HepG2 (cell line): Measurements from ENCODE around the gene CELF2. TPM values are rescaled to one million over a fixed set of nuclear protein-coding genes. Genes with fewer than 3 reads are reported as not detected.

Experiments
- ATAC-seq: fragments of 200-7000 bp; cut with Tn5 transposase; 3 replicates; pipeline ENCODE4 v1.9.1; 2020; ENCODE audit warnings: mild to moderate bottlenecking, moderate library complexity
- BruUV-seq: library from RNA; stranded (reverse); fragments of 400-500 nt; replicated peaks from 2 replicates; lab custom pipeline; 2021; lab: Mats Ljungman, UMichigan
- CTCF ChIA-PET: fragments of 300-600 bp; formaldehyde crosslinking; extraction: SDS; loops from one replicate; lab custom pipeline; 2021; ENCODE audit warnings: low total read pairs, inconsistent platforms, low intra/inter-chr PET ratio; lab: Yijun Ruan, JAX
- POLR2A ChIA-PET: fragments of 350-600 bp; sonication (Branson Sonifier 250); formaldehyde crosslinking; loops from one replicate; lab custom pipeline; 2020; ENCODE audit warnings: antibody characterized with exemption, inconsistent platforms; lab: Yijun Ruan, JAX
- DNase-seq: peaks from one replicate; pipeline ENCODE4 v3.0.0-alpha.2; 2015; ENCODE audit warnings: low spot score
- FAIRE-seq: peaks from 3 replicates; lab custom pipeline; 2011; peaks lifted over from hg19 to GRCh38; lab: Jason Lieb, UNC
- H2AFZ ChIP-seq: one replicate; pipeline ENCODE4 v1.6.1; 2011; ENCODE audit warnings: low read length, inconsistent platforms
- H3K27ac ChIP-seq: fragments of 300-600 bp; 3 replicates; pipeline ENCODE4 v1.8.0; 2011; ENCODE audit warnings: mixed run types, mild to moderate bottlenecking, mixed read lengths, low read length, inconsistent platforms; ENCODE audit not compliant: insufficient read depth; ENCODE audit errors: extremely low read length
- H3K27me3 ChIP-seq, 2 experiments: fragments of 200-600 bp in 1 of 2; 2 replicates in 1 of 2; 3 replicates in 1 of 2; pipeline versions ENCODE4 v1.6.0 to v1.8.0; 2011; ENCODE audit warnings: low read length in 2 of 2, mild to moderate bottlenecking in 2 of 2, moderate library complexity in 2 of 2, inconsistent platforms in 1 of 2; ENCODE audit not compliant: insufficient read depth in 2 of 2, control insufficient read depth in 1 of 2
- H3K36me3 ChIP-seq, 2 experiments: fragments of 200-600 bp in 1 of 2; replicated peaks in 1 of 2; 2 replicates in 1 of 2; 3 replicates in 1 of 2; pipeline versions ENCODE4 v1.5.1 to v1.8.0; 2011; ENCODE audit warnings: low read length in 2 of 2, inconsistent platforms in 1 of 2; ENCODE audit not compliant: insufficient read depth in 2 of 2, control insufficient read depth in 1 of 2
- H3K4me1 ChIP-seq: 2 replicates; pipeline ENCODE4 v1.5.1; 2012; ENCODE audit warnings: low read length, inconsistent platforms; ENCODE audit not compliant: insufficient read depth
- H3K4me2 ChIP-seq: 2 replicates; pipeline ENCODE4 v1.6.0; 2011; ENCODE audit warnings: low read depth, low read length, inconsistent platforms
- H3K4me3 ChIP-seq, 3 experiments: fragments of 200-600 bp in 1 of 3; sonication (generic), shearing (Covaris generic) in 1 of 3; replicated peaks in 1 of 3; 2 replicates each; pipeline ENCODE4 v1.5.1; 2011 to 2016; ENCODE audit warnings: low read length in 3 of 3, inconsistent platforms in 2 of 3, low read depth in 2 of 3, mild to moderate bottlenecking in 2 of 3, control low read depth in 1 of 3, mixed read lengths in 1 of 3; ENCODE audit not compliant: insufficient read depth in 1 of 3
- H3K79me2 ChIP-seq: one replicate; pipeline ENCODE4 v1.6.1; 2011; ENCODE audit warnings: low read length, inconsistent platforms; ENCODE audit not compliant: insufficient read depth
- H3K9ac ChIP-seq: 2 replicates; pipeline ENCODE4 v1.6.0; 2011; ENCODE audit warnings: mild to moderate bottlenecking, low read depth, low read length, inconsistent platforms; ENCODE audit not compliant: insufficient read depth
- H3K9me3 ChIP-seq: 2 replicates; pipeline ENCODE4 v1.5.1; 2012; ENCODE audit warnings: mild to moderate bottlenecking, low read length
- H4K20me1 ChIP-seq: 2 replicates; pipeline ENCODE4 v1.6.0; 2011; ENCODE audit warnings: inconsistent platforms, mild to moderate bottlenecking, low read length, moderate library complexity; ENCODE audit not compliant: insufficient read depth
- CBFB ChIP-seq: sonication (generic); formaldehyde crosslinking; IDR thresholded peaks from 2 replicates; pipeline ENCODE4 v1.4.0; 2020; ENCODE audit warnings: missing genetic modification reagents
- CENPBD1 ChIP-seq: sonication (generic); formaldehyde crosslinking; IDR thresholded peaks from 2 replicates; pipeline ENCODE4 v1.8.0; 2022; ENCODE audit warnings: missing genetic modification reagents, low read depth, mild to moderate bottlenecking, borderline replicate concordance
- ELF3 ChIP-seq: IDR thresholded peaks from 2 replicates; pipeline ENCODE4 v1.6.1; 2016; ENCODE audit warnings: missing genetic modification reagents, missing compliant biosample characterization
- MAFF ChIP-seq: IDR thresholded peaks from 2 replicates; pipeline ENCODE4 v1.6.1; 2011; ENCODE audit warnings: low read depth, low read length, improper control_type of control experiment
- MAFK ChIP-seq, 2 experiments: IDR thresholded peaks in 1 of 2; conservative IDR thresholded peaks in 1 of 2; 2 replicates each; pipeline ENCODE4 v1.6.1; 2011; ENCODE audit warnings: improper control_type of control experiment in 2 of 2, low read length in 2 of 2
- REST ChIP-seq, 2 experiments: IDR thresholded peaks; 2 replicates each; pipeline ENCODE4 v1.6.1; 2011 to 2012; ENCODE audit warnings: low read length in 2 of 2, borderline replicate concordance in 1 of 2, low read depth in 1 of 2, mild to moderate bottlenecking in 1 of 2, moderate library complexity in 1 of 2
- SIX1 ChIP-seq: sonication (generic); formaldehyde crosslinking; IDR thresholded peaks from 2 replicates; pipeline ENCODE4 v1.4.0; 2020; ENCODE audit warnings: missing genetic modification reagents, borderline replicate concordance
- ZFP91 ChIP-seq: sonication (generic); formaldehyde crosslinking; IDR thresholded peaks from 2 replicates; pipeline ENCODE4 v1.9.0; 2022; ENCODE audit warnings: missing genetic modification reagents, mild to moderate bottlenecking, borderline replicate concordance
- ZNF225 ChIP-seq: sonication (generic); formaldehyde crosslinking; IDR thresholded peaks from 2 replicates; pipeline ENCODE4 v1.4.0; 2020; ENCODE audit warnings: mild to moderate bottlenecking, missing genetic modification reagents
- ZNF33B ChIP-seq: sonication (generic); formaldehyde crosslinking; IDR thresholded peaks from 2 replicates; pipeline ENCODE4 v1.5.1; 2020; ENCODE audit warnings: mild to moderate bottlenecking, missing genetic modification reagents
- WGBS: methylation state at CpG from one replicate; pipeline ENCODE4 v1.1.6; 2017; ENCODE audit warnings: low lambda C conversion rate; 5-methylcytosine and 5-hydroxymethylcytosine counted together
- in situ Hi-C: cut with HindIII; loops from 2 replicates; pipeline ENCODE4 v1.10.0; 2017; ENCODE audit warnings: low pct_unique_long_range_greater_than_20kb; ENCODE audit not compliant: extremely low pct_ligation_motif_present
- intact Hi-C: fragments of 100-400 bp; cut with micrococcal nuclease; formaldehyde crosslinking; loops from one replicate; pipeline ENCODE4 v1.10.0; 2022; ENCODE audit not compliant: unreplicated experiment
- polyA plus RNA-seq, 8 experiments: library from polyadenylated mRNA; depleted of rRNA in 3 of 8; stranded (reverse) in 7 of 8; unstranded in 1 of 8; fragments of >200 nt; fragmentation: Illumina TruSeq in 4 of 8; extraction: Trizol in 4 of 8; gene quantifications; 2 replicates each; pipeline versions ENCODE4 v1.2.1 to v1.2.3, GENCODE V29; 2011 to 2016; ENCODE audit warnings: low read depth in 4 of 8, missing spikeins in 1 of 8, mixed read lengths in 1 of 8; ENCODE audit not compliant: insufficient read depth in 1 of 8
- total RNA-seq, 5 experiments: library from RNA; depleted of rRNA; stranded (reverse); fragments of >200 nt; fragmentation: Illumina TruSeq; extraction: Trizol; gene quantifications; 2 replicates each; pipeline ENCODE4 v1.2.3, GENCODE V29; 2016; ENCODE audit warnings: low read depth in 1 of 5

Gene CELF2
- total and polyA plus RNA-seq, 2 of the 13 experiments (the other 11 are each of a cell fraction or from before 2014, with no cell fraction given), result not detected

GRCh38 chr10:11154849-11155498 lies 137.3 kb downstream of the CELF2 start:
- intact Hi-C loops, result no loop called here
- no TSS peak for BruUV-seq
- WGBS, result 14% methylated on average over 7 of the region's 11 CpGs
- Histone ChIP-seq H3K79me2 (no peaks in the 10 kb centered on the region), H3K4me3 (no peak overlapping the region), H3K4me1 (no peaks in the 10 kb centered on the region), H4K20me1 (no peaks in the 10 kb centered on the region), H3K36me3 (no peaks in the 10 kb centered on the region), H3K27ac (no peak overlapping the region), H3K9me3 (no peaks in the 10 kb centered on the region), H3K4me2 (no peak overlapping the region), H2AFZ (no peak overlapping the region), H3K27me3 (0 out of 5 replicates have a peak, but pooled peaks cover 0 to 3% of the 10 kb centered on the region in 2 experiments), H3K9ac (no peak overlapping the region)
- no peak for FAIRE-seq
- peak; percentile 17 to 40; a peak in 2 of 4 replicates for TF ChIP-seq MAFK (conservative IDR thresholded peaks at IDR 0.05 in 1 of 2, IDR thresholded peaks at IDR 0.05 in 1 of 2; ENCODE audit: low read length in 2 of 2)
- no peak for TF ChIP-seq CENPBD1 (CRISPR knock-in tag)
- TF ChIP-seq ELF3 (CRISPR knock-in tag), result no peak
- no peak for TF ChIP-seq ZNF225 (CRISPR knock-in tag)
- TF ChIP-seq MAFF, result 0 out of 2 replicates have a peak, but pooled peaks have one; percentile 9
- CTCF ChIA-PET, result no interaction called here
- POLR2A ChIA-PET, result no interaction called here
- DNase-seq, result no peak
- in situ Hi-C loops, result no loop called here
- ATAC-seq, result no peak

GRCh38 chr10:11156480-11156879 lies 138.8 kb downstream of the CELF2 start:
- Histone ChIP-seq H2AFZ (no peak overlapping the region), H3K27ac (no peak overlapping the region), H4K20me1 (no peaks in the 10 kb centered on the region), H3K4me2 (no peak overlapping the region), H3K9ac (no peak overlapping the region), H3K27me3 (no peaks in the 10 kb centered on the region), H3K9me3 (no peaks in the 10 kb centered on the region), H3K79me2 (no peaks in the 10 kb centered on the region), H3K4me1 (no peaks in the 10 kb centered on the region), H3K36me3 (no peaks in the 10 kb centered on the region), H3K4me3 (no peak overlapping the region)
- in situ Hi-C loops (no loop called here), intact Hi-C loops (no loop called here)
- BruUV-seq, result no TSS peak
- CTCF ChIA-PET, result no interaction called here
- no peak for DNase-seq
- WGBS, result 61% methylated on average over 12 of the region's 12 CpGs
- no peak for ATAC-seq
- POLR2A ChIA-PET, result no interaction called here
- no peak for FAIRE-seq
- TF ChIP-seq REST (IDR thresholded peaks at IDR 0.05; ENCODE audit: borderline replicate concordance in 1 of 2, low read depth in 1 of 2, low read length in 2 of 2), result no peak
- no peak for TF ChIP-seq CBFB
- no peak for TF ChIP-seq SIX1
- no peak for TF ChIP-seq ZNF33B (CRISPR knock-in tag)
- TF ChIP-seq ZFP91 (CRISPR knock-in tag), result no peak
